IPS DF 4.7 (cell line): ENCODE measurements around the gene SGPL1.
"Not testable (repeated sequence)": the region's sequence is repeated elsewhere in the genome, so short reads cannot be mapped to it uniquely, and the experiment has no call there.

Source experiments
- DNase-seq: peaks from one replicate; pipeline ENCODE4 v3.0.0-alpha.2; 2013; ENCODE audit warnings: low spot score; ENCODE audit errors: extremely low read depth

SGPL1 gene

GRCh38 chr10:70843776-70844489, 28.2 kb downstream of the SGPL1 start:
- DNase-seq: no peak

GRCh38 chr10:70845256-70845655, 29.5 kb downstream of the SGPL1 start:
- no peak for DNase-seq

- no peak for DNase-seq
Observed at GRCh38 chr10:70845816-70846215, 30.1 kb downstream of the SGPL1 start.

GRCh38 chr10:70846795-70847194, 31.0 kb downstream of the SGPL1 start:
- DNase-seq: no peak

GRCh38 chr10:70847659-70848360, 32.1 kb downstream of the SGPL1 start:
- no peak for DNase-seq

GRCh38 chr10:70849582-70850016, 33.9 kb downstream of the SGPL1 start:
- no peak for DNase-seq

- no peak for DNase-seq
Observed at GRCh38 chr10:70850097-70850496, 34.3 kb downstream of the SGPL1 start.

GRCh38 chr10:70851597-70852475, 36.1 kb downstream of the SGPL1 start:
- no peak for DNase-seq

GRCh38 chr10:70853038-70853437, 37.3 kb downstream of the SGPL1 start:
- no peak for DNase-seq

GRCh38 chr10:70853457-70853856, 37.7 kb downstream of the SGPL1 start:
- DNase-seq: no peak

- no peak for DNase-seq
Observed at GRCh38 chr10:70856454-70856853, 40.7 kb downstream of the SGPL1 start.

GRCh38 chr10:70858759-70859158, 43.0 kb downstream of the SGPL1 start:
- DNase-seq: no peak

GRCh38 chr10:70861495-70862197, 45.9 kb downstream of the SGPL1 start:
- DNase-seq: not testable (repeated sequence)

GRCh38 chr10:70863470-70864160, 47.9 kb downstream of the SGPL1 start:
- no peak for DNase-seq

- no peak for DNase-seq
Observed at GRCh38 chr10:70864935-70865334, 49.2 kb downstream of the SGPL1 start.

GRCh38 chr10:70866424-70866823, 50.7 kb downstream of the SGPL1 start:
- no peak for DNase-seq

GRCh38 chr10:70872291-70872690, 56.5 kb downstream of the SGPL1 start:
- no peak for DNase-seq

- no peak for DNase-seq
Observed at GRCh38 chr10:70874061-70874460, 58.3 kb downstream of the SGPL1 start.

- no peak for DNase-seq
Observed at GRCh38 chr10:70879207-70879606, 63.5 kb downstream of the SGPL1 start.

- DNase-seq: no peak
Observed at GRCh38 chr10:70880077-70880534, 64.4 kb downstream of the SGPL1 start.

- DNase-seq: no peak
Observed at GRCh38 chr10:70884741-70885140, 69.0 kb downstream of the SGPL1 start.
